HUES64 (cell line): ENCODE data around the gene MMP24.

Source experiments
- H3K27ac ChIP-seq: 2 replicates; pipeline ENCODE4 v1.7.0; 2013; ENCODE audit warnings: low read depth, low read length, inconsistent platforms
- H3K27me3 ChIP-seq: 2 replicates; pipeline ENCODE4 v1.6.1; 2013; ENCODE audit warnings: mild to moderate bottlenecking, low read length; ENCODE audit not compliant: insufficient read depth
- H3K36me3 ChIP-seq: 2 replicates; pipeline ENCODE4 v1.6.1; 2013; ENCODE audit warnings: mild to moderate bottlenecking, low read length; ENCODE audit not compliant: insufficient read depth
- H3K4me1 ChIP-seq: 2 replicates; pipeline ENCODE4 v1.6.1; 2013; ENCODE audit warnings: mild to moderate bottlenecking, low read length, moderate library complexity; ENCODE audit not compliant: insufficient read depth
- H3K4me3 ChIP-seq: 2 replicates; pipeline ENCODE4 v1.5.1; 2013; ENCODE audit warnings: mild to moderate bottlenecking, low read length, moderate library complexity
- H3K9ac ChIP-seq: 2 replicates; pipeline ENCODE4 v1.6.1; 2013; ENCODE audit warnings: mild to moderate bottlenecking, low read depth, low read length
- H3K9me3 ChIP-seq: 2 replicates; pipeline ENCODE4 v1.6.1; 2013; ENCODE audit warnings: low read depth, low read length; ENCODE audit not compliant: insufficient read depth
- WGBS: fragments of 150-250, 120-280 bp; methylation state at CpG from one replicate; pipeline ENCODE4 v1.1.7; 2013; ENCODE audit warnings: missing lambda C conversion rate; 5-methylcytosine and 5-hydroxymethylcytosine counted together

Gene MMP24

GRCh38 chr20:35290887-35291417 lies 64.5 kb downstream of the MMP24 start:
- no peaks in the 10 kb centered on the region for H3K4me1 ChIP-seq
- WGBS = 86% methylated on average over 7 of the region's 7 CpGs

GRCh38 chr20:35291654-35292503 lies 65.4 kb downstream of the MMP24 start, which contains the start of gene FAM83C:
FAM83C (minus strand) TSS chr20:35292425; CDS start chr20:35292304, 121 bp downstream.
- Histone ChIP-seq H3K9ac (no peak within 1 kb of the TSS), H3K4me3 (no peak within 1 kb of the TSS), H3K27me3 (no peaks in the 10 kb centered on the region), H3K27ac (no peak within 1 kb of the TSS), H3K9me3 (no peaks in the 10 kb centered on the region), H3K36me3 (no peaks in the 10 kb centered on the region), H3K4me1 (no peaks in the 10 kb centered on the region)
- WGBS = 92% methylated on average over 40 of the region's 40 CpGs

More at GRCh38 chr20:35290887-35291417, 64.5 kb downstream of the MMP24 start:
- Histone ChIP-seq H3K27ac (no peak overlapping the region), H3K9ac (no peak overlapping the region), H3K4me3 (no peak overlapping the region), H3K27me3 (no peaks in the 10 kb centered on the region), H3K9me3 (no peaks in the 10 kb centered on the region), H3K36me3 (no peaks in the 10 kb centered on the region)

GRCh38 chr20:35292504-35293285 lies 66.2 kb downstream of the MMP24 start:
- Histone ChIP-seq H3K9ac (no peak overlapping the region), H3K27ac (no peak overlapping the region), H3K9me3 (no peaks in the 10 kb centered on the region), H3K27me3 (no peaks in the 10 kb centered on the region), H3K4me3 (no peak overlapping the region), H3K36me3 (no peaks in the 10 kb centered on the region), H3K4me1 (no peaks in the 10 kb centered on the region)
- WGBS = 90% methylated on average over 23 of the region's 23 CpGs

- 94% methylated on average over 19 of the region's 19 CpGs for WGBS
- H3K9me3 ChIP-seq = no peaks in the 10 kb centered on the region
- no peaks in the 10 kb centered on the region for H3K27me3 ChIP-seq
- no peak overlapping the region for H3K9ac ChIP-seq
- H3K36me3 ChIP-seq = no peaks in the 10 kb centered on the region
- no peaks in the 10 kb centered on the region for H3K4me1 ChIP-seq
- no peak overlapping the region for H3K27ac ChIP-seq
- no peak overlapping the region for H3K4me3 ChIP-seq
Observed at GRCh38 chr20:35293303-35294292, 67.1 kb downstream of the MMP24 start.

GRCh38 chr20:35294293-35294685 lies 67.8 kb downstream of the MMP24 start:
- WGBS = 85% methylated on average over 5 of the region's 5 CpGs
- H3K27me3 ChIP-seq = no peaks in the 10 kb centered on the region
- H3K4me3 ChIP-seq = no peak overlapping the region
- no peaks in the 10 kb centered on the region for H3K36me3 ChIP-seq
- no peak overlapping the region for H3K27ac ChIP-seq
- no peaks in the 10 kb centered on the region for H3K4me1 ChIP-seq
- H3K9ac ChIP-seq = no peak overlapping the region
- no peaks in the 10 kb centered on the region for H3K9me3 ChIP-seq

- Histone ChIP-seq H3K4me3 (no peak overlapping the region), H3K9ac (no peak overlapping the region), H3K27ac (no peak overlapping the region), H3K4me1 (no peaks in the 10 kb centered on the region), H3K27me3 (no peaks in the 10 kb centered on the region), H3K36me3 (no peaks in the 10 kb centered on the region), H3K9me3 (no peaks in the 10 kb centered on the region)
- 91% methylated on average over 8 of the region's 8 CpGs for WGBS
Observed at GRCh38 chr20:35295058-35295457, 68.6 kb downstream of the MMP24 start.

- no peaks in the 10 kb centered on the region for H3K9me3 ChIP-seq
- no peaks in the 10 kb centered on the region for H3K36me3 ChIP-seq
- 97% methylated on average over 8 of the region's 8 CpGs for WGBS
- no peak overlapping the region for H3K27ac ChIP-seq
- no peaks in the 10 kb centered on the region for H3K27me3 ChIP-seq
- H3K4me3 ChIP-seq = no peak overlapping the region
- H3K9ac ChIP-seq = no peak overlapping the region
- H3K4me1 ChIP-seq = no peaks in the 10 kb centered on the region
Observed at GRCh38 chr20:35295674-35296073, 69.2 kb downstream of the MMP24 start.

DNA sequence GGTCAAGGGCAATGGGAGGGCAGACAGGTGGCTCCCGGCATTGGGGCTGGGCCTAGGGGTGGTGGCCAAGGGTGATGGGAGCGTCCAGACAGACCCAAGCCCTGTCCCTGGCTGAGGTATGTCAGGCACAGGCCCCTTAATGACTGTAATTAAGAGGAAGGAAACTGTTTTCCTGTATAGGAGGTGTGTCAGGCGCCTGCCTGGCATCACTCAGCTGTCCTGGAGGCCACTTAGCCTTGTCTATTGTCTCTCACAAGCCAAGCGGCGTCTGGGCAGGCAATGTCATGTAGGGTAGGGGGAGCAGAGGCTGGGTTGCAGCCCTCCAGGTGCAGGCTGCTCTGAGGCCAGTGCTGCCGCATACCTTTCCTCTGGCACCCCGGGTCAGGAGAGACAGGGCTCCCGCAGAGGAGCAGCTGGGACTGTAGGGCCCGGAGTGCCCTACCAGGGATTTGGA lies 69.6 kb downstream of the MMP24 start:
- H3K27ac ChIP-seq = no peak overlapping the region
- H3K27me3 ChIP-seq = no peaks in the 10 kb centered on the region
- no peaks in the 10 kb centered on the region for H3K9me3 ChIP-seq
- H3K4me3 ChIP-seq = no peak overlapping the region
- WGBS = 87% methylated on average over 9 of the region's 9 CpGs
- no peak overlapping the region for H3K9ac ChIP-seq
- no peaks in the 10 kb centered on the region for H3K4me1 ChIP-seq
- H3K36me3 ChIP-seq = no peaks in the 10 kb centered on the region

DNA sequence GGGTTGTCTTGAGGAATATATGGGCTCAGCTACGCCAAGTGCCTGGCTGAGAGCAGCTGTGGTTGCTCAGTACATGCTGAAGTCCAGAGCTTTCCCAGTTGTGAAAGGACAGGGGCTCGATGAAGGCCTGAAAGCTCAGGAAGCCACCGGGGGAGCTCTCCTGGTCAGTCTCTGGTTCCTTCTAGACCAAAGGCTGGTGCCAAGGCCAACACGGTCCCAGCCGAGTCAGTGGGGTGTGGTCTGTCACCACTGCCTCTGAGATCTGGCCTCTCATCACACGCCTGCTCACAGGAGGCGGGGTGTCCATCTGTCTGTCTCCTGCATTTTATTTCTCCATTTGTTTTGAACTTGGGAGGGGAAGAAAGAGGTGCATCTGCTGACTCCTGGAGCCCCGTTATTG lies 70.7 kb downstream of the MMP24 start:
- Histone ChIP-seq H3K9me3 (no peaks in the 10 kb centered on the region), H3K27ac (no peak overlapping the region), H3K4me1 (no peaks in the 10 kb centered on the region), H3K4me3 (no peak overlapping the region), H3K36me3 (no peaks in the 10 kb centered on the region), H3K27me3 (no peaks in the 10 kb centered on the region), H3K9ac (no peak overlapping the region)
- 81% methylated on average over 8 of the region's 8 CpGs for WGBS

DNA sequence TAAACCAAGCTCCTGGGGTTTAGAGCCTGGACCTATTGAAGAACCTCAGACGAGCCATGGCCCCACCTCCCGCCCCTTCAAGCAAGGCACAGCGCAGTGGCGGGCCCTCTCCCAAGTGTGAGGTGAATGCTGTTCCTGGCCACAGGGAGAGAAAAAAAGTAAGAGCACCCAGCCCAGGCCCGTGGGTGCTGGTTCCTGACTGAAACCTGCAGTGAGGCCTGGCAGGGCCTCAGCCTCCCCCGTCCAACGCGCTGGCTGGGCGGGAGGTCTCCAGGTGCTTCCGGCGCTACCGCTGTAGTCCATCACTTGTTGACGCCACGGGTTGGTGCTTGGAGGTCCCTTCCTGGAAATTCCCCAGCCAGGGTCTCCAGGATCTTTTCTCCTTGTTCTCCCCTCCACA lies 71.2 kb downstream of the MMP24 start:
- Histone ChIP-seq H3K36me3 (no peaks in the 10 kb centered on the region), H3K27ac (no peak overlapping the region)
- 94% methylated on average over 14 of the region's 14 CpGs for WGBS

More for the DNA sequence above, 71.2 kb downstream of the MMP24 start:
- no peak overlapping the region for H3K4me3 ChIP-seq
- no peaks in the 10 kb centered on the region for H3K4me1 ChIP-seq
- H3K27me3 ChIP-seq = no peaks in the 10 kb centered on the region
- no peak overlapping the region for H3K9ac ChIP-seq
- H3K9me3 ChIP-seq = no peaks in the 10 kb centered on the region
